ENCODE data around the gene PAX5. TPM values are rescaled to one million over a fixed set of nuclear protein-coding genes. Genes with fewer than 3 reads are reported as not detected.
"Not testable (repeated sequence)": the region's sequence is repeated elsewhere in the genome, so short reads cannot be mapped to it uniquely, and the experiment has no call there.

The PAX5 gene
- total and polyA plus RNA-seq, 2 donors (not counting 1 experiment from before 2014, with no cell fraction given), result not detected

GRCh38 chr9:37080165-37080628, 46.1 kb upstream of the PAX5 start:
- H3K9ac ChIP-seq (ENCODE audit: insufficient read depth, low read length), result peak overlapping the region; percentile 78
- not testable (repeated sequence) for H3K79me2 ChIP-seq (ENCODE audit: control insufficient read depth, insufficient read depth, low read length); H3K27me3 ChIP-seq (ENCODE audit: control insufficient read depth, insufficient read depth, low read length); H3K9me3 ChIP-seq (ENCODE audit: control insufficient read depth, insufficient read depth, low read depth, low read length); H4K20me1 ChIP-seq (ENCODE audit: control insufficient read depth, extremely low read depth, insufficient read depth, low read length); H3K4me1 ChIP-seq (ENCODE audit: control insufficient read depth, extremely low read depth, insufficient read depth, low read length); H3K36me3 ChIP-seq (ENCODE audit: control insufficient read depth, insufficient read depth, low read length)
- H2AFZ ChIP-seq (ENCODE audit: low read length), result peak overlapping the region; percentile 91
- peak in 1 of 2 donors; percentile 28 for DNase-seq (ENCODE audit: low read depth in 2 of 2)
- peak overlapping the region; percentile 88 for H3K4me2 ChIP-seq (ENCODE audit: extremely low read depth, insufficient read depth, low read length)
- peak overlapping the region; percentile 68 to 94 (median 79) for H3K4me3 ChIP-seq (replicated peaks in 1 of 4; ENCODE audit: control extremely low read depth in 1 of 4, insufficient read depth in 1 of 4, low read depth in 3 of 4, low read length in 4 of 4)
- H3K27ac ChIP-seq (ENCODE audit: insufficient read depth, low read length), result peak overlapping the region; percentile 76

- Histone ChIP-seq H3K79me2 (ENCODE audit: control insufficient read depth, insufficient read depth, low read length) (peaks cover 8% of the 10 kb centered on the region), H2AFZ (ENCODE audit: low read length) (peak overlapping the region; percentile 91), H3K36me3 (ENCODE audit: control insufficient read depth, insufficient read depth, low read length) (no peaks in the 10 kb centered on the region), H4K20me1 (ENCODE audit: control insufficient read depth, extremely low read depth, insufficient read depth, low read length) (no peaks in the 10 kb centered on the region), H3K4me3 (replicated peaks in 1 of 4; ENCODE audit: control extremely low read depth in 1 of 4, insufficient read depth in 1 of 4, low read depth in 3 of 4, low read length in 4 of 4) (peak overlapping the region; percentile 68 to 94 (median 79)), H3K4me1 (ENCODE audit: control insufficient read depth, extremely low read depth, insufficient read depth, low read length) (no peaks in the 10 kb centered on the region), H3K27me3 (ENCODE audit: control insufficient read depth, insufficient read depth, low read length) (peaks cover 8% of the 10 kb centered on the region), H3K4me2 (ENCODE audit: extremely low read depth, insufficient read depth, low read length) (peak overlapping the region; percentile 88), H3K9ac (ENCODE audit: insufficient read depth, low read length) (peak overlapping the region; percentile 78), H3K27ac (ENCODE audit: insufficient read depth, low read length) (peak overlapping the region; percentile 76), H3K9me3 (ENCODE audit: control insufficient read depth, insufficient read depth, low read depth, low read length) (no peaks in the 10 kb centered on the region)
- no peak for TF ChIP-seq CTCF (conservative IDR thresholded peaks at IDR 0.05 in 1 of 2, IDR thresholded peaks at IDR 0.05 in 1 of 2; ENCODE audit: low read depth in 1 of 2, low read length in 2 of 2)
- TF ChIP-seq EZH2 (IDR thresholded peaks at IDR 0.05; ENCODE audit: low read length, missing control alignments), result no peak
- DNase-seq (ENCODE audit: low read depth in 2 of 2), result peak; percentile 90 to 92
Observed at GRCh38 chr9:37079370-37080164, 45.5 kb upstream of the PAX5 start.

- H3K4me1 ChIP-seq (ENCODE audit: control insufficient read depth, extremely low read depth, insufficient read depth, low read length); H3K9ac ChIP-seq (ENCODE audit: insufficient read depth, low read length); H4K20me1 ChIP-seq (ENCODE audit: control insufficient read depth, extremely low read depth, insufficient read depth, low read length); H3K36me3 ChIP-seq (ENCODE audit: control insufficient read depth, insufficient read depth, low read length); H3K27ac ChIP-seq (ENCODE audit: insufficient read depth, low read length); H3K4me3 ChIP-seq (replicated peaks in 1 of 4; ENCODE audit: control extremely low read depth in 1 of 4, insufficient read depth in 1 of 4, low read depth in 3 of 4, low read length in 4 of 4); H3K79me2 ChIP-seq (ENCODE audit: control insufficient read depth, insufficient read depth, low read length); DNase-seq (ENCODE audit: low read depth in 2 of 2); H2AFZ ChIP-seq (ENCODE audit: low read length); H3K4me2 ChIP-seq (ENCODE audit: extremely low read depth, insufficient read depth, low read length); H3K9me3 ChIP-seq (ENCODE audit: control insufficient read depth, insufficient read depth, low read depth, low read length): not testable (repeated sequence)
- peaks cover 15% of the 10 kb centered on the region for H3K27me3 ChIP-seq (ENCODE audit: control insufficient read depth, insufficient read depth, low read length)
Observed at GRCh38 chr9:37074790-37075189, 40.7 kb upstream of the PAX5 start.

- no peak overlapping the region for H3K9ac ChIP-seq (ENCODE audit: insufficient read depth, low read length)
- no peak overlapping the region for H3K4me2 ChIP-seq (ENCODE audit: extremely low read depth, insufficient read depth, low read length)
- H3K4me1 ChIP-seq (ENCODE audit: control insufficient read depth, extremely low read depth, insufficient read depth, low read length), result no peaks in the 10 kb centered on the region
- H3K4me3 ChIP-seq (replicated peaks in 1 of 4; ENCODE audit: control extremely low read depth in 1 of 4, insufficient read depth in 1 of 4, low read depth in 3 of 4, low read length in 4 of 4), result no peak overlapping the region
- H3K79me2 ChIP-seq (ENCODE audit: control insufficient read depth, insufficient read depth, low read length), result no peaks in the 10 kb centered on the region
- no peak for DNase-seq (ENCODE audit: low read depth in 2 of 2)
- no peaks in the 10 kb centered on the region for H3K9me3 ChIP-seq (ENCODE audit: control insufficient read depth, insufficient read depth, low read depth, low read length)
- TF ChIP-seq EZH2 (IDR thresholded peaks at IDR 0.05; ENCODE audit: low read length, missing control alignments) (no peak), CTCF (conservative IDR thresholded peaks at IDR 0.05 in 1 of 2, IDR thresholded peaks at IDR 0.05 in 1 of 2; ENCODE audit: low read depth in 1 of 2, low read length in 2 of 2) (no peak)
- H3K27ac ChIP-seq (ENCODE audit: insufficient read depth, low read length), result no peak overlapping the region
- H4K20me1 ChIP-seq (ENCODE audit: control insufficient read depth, extremely low read depth, insufficient read depth, low read length), result no peaks in the 10 kb centered on the region
- peaks cover 12% of the 10 kb centered on the region for H3K27me3 ChIP-seq (ENCODE audit: control insufficient read depth, insufficient read depth, low read length)
- H3K36me3 ChIP-seq (ENCODE audit: control insufficient read depth, insufficient read depth, low read length), result no peaks in the 10 kb centered on the region
- no peak overlapping the region for H2AFZ ChIP-seq (ENCODE audit: low read length)
Observed at GRCh38 chr9:37066139-37066725, 32.2 kb upstream of the PAX5 start.
